HEK293 (cell line): ENCODE results near the gene PWWP2B.

Experiments used
- CTCF ChIA-PET: fragments of 350-600 bp; formaldehyde crosslinking; extraction: SDS; loops from one replicate; lab custom pipeline; 2021; ENCODE audit warnings: antibody characterized with exemption; lab: Yijun Ruan, JAX
- POLR2A ChIA-PET: fragments of 300-600 bp; formaldehyde crosslinking; extraction: SDS; loops from one replicate; lab custom pipeline; 2020; ENCODE audit warnings: antibody characterized with exemption, inconsistent platforms; lab: Yijun Ruan, JAX
- H3K27ac ChIP-seq: fragments of 200-500 bp; sonication (Bioruptor generic); 2 replicates; pipeline ENCODE4 v1.5.1; 2014; ENCODE audit warnings: low read depth, low read length, control low read depth, inconsistent platforms; ENCODE audit errors: extremely low read depth
- H3K36me3 ChIP-seq, 2 experiments: fragments of 200-500 bp in 1 of 2; sonication (Bioruptor generic) in 1 of 2; 1 replicate in 1 of 2; 2 replicates in 1 of 2; pipeline ENCODE4 v1.5.1; 2014 to 2017; ENCODE audit warnings: inconsistent platforms in 2 of 2, low read length in 2 of 2; ENCODE audit not compliant: control insufficient read depth in 2 of 2, insufficient read depth in 1 of 2
- H3K4me1 ChIP-seq: fragments of 200-500 bp; sonication (Bioruptor generic); 2 replicates; pipeline ENCODE4 v1.5.1; 2014; ENCODE audit warnings: mild to moderate bottlenecking, low read length, inconsistent platforms; ENCODE audit not compliant: control insufficient read depth, insufficient read depth
- H3K4me3 ChIP-seq: 2 replicates; pipeline ENCODE4 v1.5.1; 2011; ENCODE audit warnings: low read depth, mild to moderate bottlenecking, control low read depth, low read length, moderate library complexity
- H3K9me3 ChIP-seq: fragments of 200-500 bp; sonication (Bioruptor generic); 2 replicates; pipeline ENCODE4 v1.5.1; 2014; ENCODE audit warnings: low read depth, low read length, inconsistent platforms; ENCODE audit not compliant: control insufficient read depth, insufficient read depth
- GLIS1 ChIP-seq: fragments of 450-650 bp; formaldehyde crosslinking; IDR thresholded peaks from 2 replicates; pipeline ENCODE4 v1.5.1; 2016; ENCODE audit warnings: missing biosample characterization, missing genetic modification characterization
- GLIS2 ChIP-seq: fragments of 450-650 bp; formaldehyde crosslinking; IDR thresholded peaks from 2 replicates; pipeline ENCODE4 v1.5.1; 2016; ENCODE audit warnings: missing biosample characterization, missing genetic modification characterization
- ZBTB17 ChIP-seq: fragments of 450-650 bp; formaldehyde crosslinking; IDR thresholded peaks from 2 replicates; pipeline ENCODE4 v1.5.1; 2016; ENCODE audit warnings: missing biosample characterization, missing genetic modification characterization
- ZFHX2 ChIP-seq: fragments of 450-650 bp; formaldehyde crosslinking; conservative IDR thresholded peaks from 2 replicates; pipeline ENCODE4 v1.5.1; 2016; ENCODE audit warnings: missing biosample characterization, missing genetic modification characterization
- ZIC2 ChIP-seq: fragments of 450-650 bp; formaldehyde crosslinking; IDR thresholded peaks from 2 replicates; pipeline ENCODE4 v1.5.1; 2016; ENCODE audit warnings: missing biosample characterization, missing genetic modification characterization
- ZNF114 ChIP-seq: fragments of 450-650 bp; formaldehyde crosslinking; IDR thresholded peaks from 2 replicates; pipeline ENCODE4 v1.5.0; 2017; ENCODE audit warnings: missing biosample characterization, missing genetic modification characterization
- ZNF140 ChIP-seq: fragments of 450-650 bp; formaldehyde crosslinking; IDR thresholded peaks from 2 replicates; pipeline ENCODE4 v1.5.1; 2016; ENCODE audit warnings: missing biosample characterization, missing genetic modification characterization
- ZNF148 ChIP-seq: fragments of 450-650 bp; formaldehyde crosslinking; IDR thresholded peaks from 2 replicates; pipeline ENCODE4 v1.5.0; 2017; ENCODE audit warnings: missing biosample characterization, missing genetic modification characterization, borderline replicate concordance
- ZNF19 ChIP-seq: fragments of 450-650 bp; formaldehyde crosslinking; IDR thresholded peaks from 2 replicates; pipeline ENCODE4; 2016; ENCODE audit warnings: missing biosample characterization, missing genetic modification characterization, low read depth
- ZNF24 ChIP-seq: fragments of 450-650 bp; formaldehyde crosslinking; IDR thresholded peaks from 2 replicates; pipeline ENCODE4 v1.5.1; 2016; ENCODE audit warnings: missing biosample characterization, missing genetic modification characterization
- ZNF473 ChIP-seq: fragments of 450-650 bp; formaldehyde crosslinking; IDR thresholded peaks from 2 replicates; pipeline ENCODE4 v1.5.1; 2017; ENCODE audit warnings: missing biosample characterization, missing genetic modification characterization
- ZNF555 ChIP-seq: fragments of 450-650 bp; formaldehyde crosslinking; conservative IDR thresholded peaks from 2 replicates; pipeline ENCODE4 v1.5.1; 2017; ENCODE audit warnings: missing biosample characterization, mild to moderate bottlenecking, missing genetic modification characterization, inconsistent platforms
- ZNF558 ChIP-seq: fragments of 450-650 bp; formaldehyde crosslinking; IDR thresholded peaks from 2 replicates; pipeline ENCODE4 v1.5.1; 2016; ENCODE audit warnings: missing biosample characterization, missing genetic modification characterization
- TF ChIP-seq, protein P1 (sequence below): fragments of 450-650 bp; formaldehyde crosslinking; IDR thresholded peaks from 2 replicates; pipeline ENCODE4 v1.5.1; 2016; ENCODE audit warnings: missing biosample characterization, missing genetic modification characterization
- TF ChIP-seq, protein P2 (sequence below): fragments of 450-650 bp; formaldehyde crosslinking; IDR thresholded peaks from 2 replicates; pipeline ENCODE4 v1.5.1; 2016; ENCODE audit warnings: missing biosample characterization, missing genetic modification characterization
- TF ChIP-seq, protein P3 (sequence below): fragments of 450-650 bp; formaldehyde crosslinking; IDR thresholded peaks from 2 replicates; pipeline ENCODE4 v1.5.1; 2016; ENCODE audit warnings: missing biosample characterization, missing genetic modification characterization
- TF ChIP-seq, protein P4 (sequence below): fragments of 450-650 bp; formaldehyde crosslinking; IDR thresholded peaks from 2 replicates; pipeline ENCODE4 v1.5.1; 2017; ENCODE audit warnings: missing biosample characterization, mild to moderate bottlenecking, missing genetic modification characterization, moderate library complexity

The PWWP2B gene

DNA sequence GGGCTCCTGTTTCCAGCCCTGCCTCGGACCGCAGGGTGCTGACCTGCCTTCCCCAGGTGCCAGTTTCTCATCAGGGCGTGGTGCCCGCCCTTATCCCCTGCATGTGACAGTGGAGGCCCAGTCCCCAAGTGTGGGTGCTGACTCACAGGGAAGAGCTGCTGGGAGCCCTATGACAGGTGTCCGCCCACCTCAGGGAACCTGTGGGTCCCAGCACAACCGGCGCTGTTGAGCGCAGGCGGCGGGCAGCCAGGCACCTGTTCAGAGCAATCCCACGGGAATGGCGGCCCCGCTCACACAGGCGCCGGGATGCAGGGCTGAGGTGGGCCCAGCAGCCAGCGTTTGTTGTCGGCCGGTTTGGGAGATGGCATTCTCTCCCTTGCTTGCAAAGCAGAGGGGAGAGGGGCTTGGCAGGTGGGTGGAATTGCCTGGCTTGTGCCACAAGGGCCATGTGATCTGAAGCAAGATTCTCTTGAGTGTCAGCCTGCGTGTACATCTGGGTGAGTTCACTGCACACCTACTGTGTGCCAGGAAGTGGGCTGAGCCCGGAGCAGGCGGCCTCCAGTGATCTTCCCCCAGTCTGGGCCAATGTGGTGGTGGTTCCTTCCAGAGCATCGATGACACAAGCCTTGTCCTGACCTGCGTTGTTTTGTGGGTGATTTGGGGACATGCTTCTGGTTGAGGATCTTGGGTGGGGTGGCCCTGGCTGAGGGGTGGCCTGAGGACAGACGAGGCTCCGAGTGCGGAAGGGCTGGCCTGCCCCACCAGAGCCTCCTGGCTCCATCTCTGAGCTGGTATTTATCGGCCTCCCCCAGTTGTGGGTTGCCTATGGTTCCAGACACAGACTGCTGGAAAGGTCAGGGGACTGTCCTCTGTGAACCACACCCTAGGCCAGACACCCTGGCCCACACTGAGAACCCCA lies 2.4 kb downstream of the PWWP2B start (continued):
- TF ChIP-seq, protein P1, sequence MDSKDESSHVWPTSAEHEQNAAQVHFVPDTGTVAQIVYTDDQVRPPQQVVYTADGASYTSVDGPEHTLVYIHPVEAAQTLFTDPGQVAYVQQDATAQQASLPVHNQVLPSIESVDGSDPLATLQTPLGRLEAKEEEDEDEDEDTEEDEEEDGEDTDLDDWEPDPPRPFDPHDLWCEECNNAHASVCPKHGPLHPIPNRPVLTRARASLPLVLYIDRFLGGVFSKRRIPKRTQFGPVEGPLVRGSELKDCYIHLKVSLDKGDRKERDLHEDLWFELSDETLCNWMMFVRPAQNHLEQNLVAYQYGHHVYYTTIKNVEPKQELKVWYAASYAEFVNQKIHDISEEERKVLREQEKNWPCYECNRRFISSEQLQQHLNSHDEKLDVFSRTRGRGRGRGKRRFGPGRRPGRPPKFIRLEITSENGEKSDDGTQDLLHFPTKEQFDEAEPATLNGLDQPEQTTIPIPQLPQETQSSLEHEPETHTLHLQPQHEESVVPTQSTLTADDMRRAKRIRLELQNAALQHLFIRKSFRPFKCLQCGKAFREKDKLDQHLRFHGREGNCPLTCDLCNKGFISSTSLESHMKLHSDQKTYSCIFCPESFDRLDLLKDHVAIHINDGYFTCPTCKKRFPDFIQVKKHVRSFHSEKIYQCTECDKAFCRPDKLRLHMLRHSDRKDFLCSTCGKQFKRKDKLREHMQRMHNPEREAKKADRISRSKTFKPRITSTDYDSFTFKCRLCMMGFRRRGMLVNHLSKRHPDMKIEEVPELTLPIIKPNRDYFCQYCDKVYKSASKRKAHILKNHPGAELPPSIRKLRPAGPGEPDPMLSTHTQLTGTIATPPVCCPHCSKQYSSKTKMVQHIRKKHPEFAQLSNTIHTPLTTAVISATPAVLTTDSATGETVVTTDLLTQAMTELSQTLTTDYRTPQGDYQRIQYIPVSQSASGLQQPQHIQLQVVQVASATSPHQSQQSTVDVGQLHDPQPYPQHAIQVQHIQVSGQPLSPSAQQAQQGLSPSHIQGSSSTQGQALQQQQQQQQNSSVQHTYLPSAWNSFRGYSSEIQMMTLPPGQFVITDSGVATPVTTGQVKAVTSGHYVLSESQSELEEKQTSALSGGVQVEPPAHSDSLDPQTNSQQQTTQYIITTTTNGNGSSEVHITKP (tag by site-specific recombination) = peak; percentile 88
- TF ChIP-seq ZNF140 (tag by site-specific recombination) (no peak), ZNF473 (tag by site-specific recombination) (no peak), ZIC2 (tag by site-specific recombination) (0 out of 2 replicates have a peak, but pooled peaks have one; percentile 6), ZNF24 (tag by site-specific recombination) (no peak), ZNF19 (tag by site-specific recombination) (no peak)
- TF ChIP-seq, protein P2, sequence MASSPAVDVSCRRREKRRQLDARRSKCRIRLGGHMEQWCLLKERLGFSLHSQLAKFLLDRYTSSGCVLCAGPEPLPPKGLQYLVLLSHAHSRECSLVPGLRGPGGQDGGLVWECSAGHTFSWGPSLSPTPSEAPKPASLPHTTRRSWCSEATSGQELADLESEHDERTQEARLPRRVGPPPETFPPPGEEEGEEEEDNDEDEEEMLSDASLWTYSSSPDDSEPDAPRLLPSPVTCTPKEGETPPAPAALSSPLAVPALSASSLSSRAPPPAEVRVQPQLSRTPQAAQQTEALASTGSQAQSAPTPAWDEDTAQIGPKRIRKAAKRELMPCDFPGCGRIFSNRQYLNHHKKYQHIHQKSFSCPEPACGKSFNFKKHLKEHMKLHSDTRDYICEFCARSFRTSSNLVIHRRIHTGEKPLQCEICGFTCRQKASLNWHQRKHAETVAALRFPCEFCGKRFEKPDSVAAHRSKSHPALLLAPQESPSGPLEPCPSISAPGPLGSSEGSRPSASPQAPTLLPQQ (tag by site-specific recombination) = 0 out of 2 replicates have a peak, but pooled peaks have one; percentile 25

DNA sequence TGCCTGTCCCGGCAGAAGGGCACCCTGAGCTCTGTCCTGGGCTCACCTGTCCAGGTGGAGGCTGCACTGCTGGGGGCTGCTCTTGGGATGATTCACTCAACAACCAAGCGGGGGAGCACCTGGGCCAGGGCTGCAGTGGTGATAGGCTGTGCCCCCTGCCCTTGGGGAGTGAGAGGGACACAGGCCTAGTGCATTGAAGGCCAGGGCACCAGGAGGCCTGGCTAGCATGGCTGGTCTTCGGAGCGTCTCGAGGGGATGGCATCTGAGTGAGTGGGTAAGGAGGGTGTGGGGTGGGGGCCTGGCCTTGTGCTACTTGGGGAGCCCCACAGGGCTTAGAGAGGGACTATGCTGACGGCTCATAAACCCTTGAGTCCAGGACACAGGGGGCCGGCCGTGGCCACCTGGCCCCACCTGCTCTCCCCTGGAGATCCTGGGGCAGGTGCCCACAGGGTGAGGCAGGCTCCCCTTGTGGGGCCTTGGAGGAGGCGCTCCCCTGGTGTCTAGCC lies 3.1 kb downstream of the PWWP2B start:
- TF ChIP-seq GLIS2 (peak; percentile 70), GLIS1 (tag by site-specific recombination) (peak; percentile 100), ZNF114 (no peak)
- Histone ChIP-seq H3K9me3 (no peaks in the 10 kb centered on the region), H3K4me1 (no peaks in the 10 kb centered on the region; the same call in 1 of the 2 replicates), H3K36me3 (peaks cover 0 to under 1% of the 10 kb centered on the region in 2 experiments; a peak in 1 of 3 replicates), H3K4me3 (no peak overlapping the region), H3K27ac (no peak overlapping the region)
- CTCF ChIA-PET = no interaction called here
- POLR2A ChIA-PET = no interaction called here

- TF ChIP-seq, protein P3, sequence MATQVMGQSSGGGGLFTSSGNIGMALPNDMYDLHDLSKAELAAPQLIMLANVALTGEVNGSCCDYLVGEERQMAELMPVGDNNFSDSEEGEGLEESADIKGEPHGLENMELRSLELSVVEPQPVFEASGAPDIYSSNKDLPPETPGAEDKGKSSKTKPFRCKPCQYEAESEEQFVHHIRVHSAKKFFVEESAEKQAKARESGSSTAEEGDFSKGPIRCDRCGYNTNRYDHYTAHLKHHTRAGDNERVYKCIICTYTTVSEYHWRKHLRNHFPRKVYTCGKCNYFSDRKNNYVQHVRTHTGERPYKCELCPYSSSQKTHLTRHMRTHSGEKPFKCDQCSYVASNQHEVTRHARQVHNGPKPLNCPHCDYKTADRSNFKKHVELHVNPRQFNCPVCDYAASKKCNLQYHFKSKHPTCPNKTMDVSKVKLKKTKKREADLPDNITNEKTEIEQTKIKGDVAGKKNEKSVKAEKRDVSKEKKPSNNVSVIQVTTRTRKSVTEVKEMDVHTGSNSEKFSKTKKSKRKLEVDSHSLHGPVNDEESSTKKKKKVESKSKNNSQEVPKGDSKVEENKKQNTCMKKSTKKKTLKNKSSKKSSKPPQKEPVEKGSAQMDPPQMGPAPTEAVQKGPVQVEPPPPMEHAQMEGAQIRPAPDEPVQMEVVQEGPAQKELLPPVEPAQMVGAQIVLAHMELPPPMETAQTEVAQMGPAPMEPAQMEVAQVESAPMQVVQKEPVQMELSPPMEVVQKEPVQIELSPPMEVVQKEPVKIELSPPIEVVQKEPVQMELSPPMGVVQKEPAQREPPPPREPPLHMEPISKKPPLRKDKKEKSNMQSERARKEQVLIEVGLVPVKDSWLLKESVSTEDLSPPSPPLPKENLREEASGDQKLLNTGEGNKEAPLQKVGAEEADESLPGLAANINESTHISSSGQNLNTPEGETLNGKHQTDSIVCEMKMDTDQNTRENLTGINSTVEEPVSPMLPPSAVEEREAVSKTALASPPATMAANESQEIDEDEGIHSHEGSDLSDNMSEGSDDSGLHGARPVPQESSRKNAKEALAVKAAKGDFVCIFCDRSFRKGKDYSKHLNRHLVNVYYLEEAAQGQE (tag by site-specific recombination) = no peak
- TF ChIP-seq ZIC2 (tag by site-specific recombination) = peak; percentile 93
- TF ChIP-seq ZBTB17 = 0 out of 2 replicates have a peak, but pooled peaks have one; percentile 15
- TF ChIP-seq ZNF148 (tag by site-specific recombination) = no peak
- TF ChIP-seq ZFHX2 = no peak
- TF ChIP-seq, protein P4, sequence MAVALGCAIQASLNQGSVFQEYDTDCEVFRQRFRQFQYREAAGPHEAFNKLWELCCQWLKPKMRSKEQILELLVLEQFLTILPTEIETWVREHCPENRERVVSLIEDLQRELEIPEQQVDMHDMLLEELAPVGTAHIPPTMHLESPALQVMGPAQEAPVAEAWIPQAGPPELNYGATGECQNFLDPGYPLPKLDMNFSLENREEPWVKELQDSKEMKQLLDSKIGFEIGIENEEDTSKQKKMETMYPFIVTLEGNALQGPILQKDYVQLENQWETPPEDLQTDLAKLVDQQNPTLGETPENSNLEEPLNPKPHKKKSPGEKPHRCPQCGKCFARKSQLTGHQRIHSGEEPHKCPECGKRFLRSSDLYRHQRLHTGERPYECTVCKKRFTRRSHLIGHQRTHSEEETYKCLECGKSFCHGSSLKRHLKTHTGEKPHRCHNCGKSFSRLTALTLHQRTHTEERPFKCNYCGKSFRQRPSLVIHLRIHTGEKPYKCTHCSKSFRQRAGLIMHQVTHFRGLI (tag by site-specific recombination) = peak; percentile 43; the same call in 1 of the 2 replicates
- TF ChIP-seq ZNF558 = no peak
- TF ChIP-seq ZNF555 (tag by site-specific recombination) = no peak
- H3K4me1 ChIP-seq = no peaks in the 10 kb centered on the region; the same call in 1 of the 2 replicates
- ChIA-PET POLR2A (no interaction called here), CTCF (no interaction called here)
- H3K9me3 ChIP-seq = no peaks in the 10 kb centered on the region
- no peak overlapping the region for H3K27ac ChIP-seq
- peaks cover 0 to 6% of the 10 kb centered on the region in 2 experiments; a peak in 1 of 3 replicates for H3K36me3 ChIP-seq
- H3K4me3 ChIP-seq = no peak overlapping the region
Measured at GRCh38 chr10:132400547-132401151, 3.6 kb downstream of the PWWP2B start.
